Measurements from ENCODE around the gene DDR1. TPM values are rescaled to one million over a fixed set of nuclear protein-coding genes. Genes with fewer than 3 reads are reported as not detected.
"Not testable (repeated sequence)": the region's sequence is repeated elsewhere in the genome, so short reads cannot be mapped to it uniquely, and the experiment has no call there.

Gene DDR1
- 457 TPM for total RNA-seq

DNA sequence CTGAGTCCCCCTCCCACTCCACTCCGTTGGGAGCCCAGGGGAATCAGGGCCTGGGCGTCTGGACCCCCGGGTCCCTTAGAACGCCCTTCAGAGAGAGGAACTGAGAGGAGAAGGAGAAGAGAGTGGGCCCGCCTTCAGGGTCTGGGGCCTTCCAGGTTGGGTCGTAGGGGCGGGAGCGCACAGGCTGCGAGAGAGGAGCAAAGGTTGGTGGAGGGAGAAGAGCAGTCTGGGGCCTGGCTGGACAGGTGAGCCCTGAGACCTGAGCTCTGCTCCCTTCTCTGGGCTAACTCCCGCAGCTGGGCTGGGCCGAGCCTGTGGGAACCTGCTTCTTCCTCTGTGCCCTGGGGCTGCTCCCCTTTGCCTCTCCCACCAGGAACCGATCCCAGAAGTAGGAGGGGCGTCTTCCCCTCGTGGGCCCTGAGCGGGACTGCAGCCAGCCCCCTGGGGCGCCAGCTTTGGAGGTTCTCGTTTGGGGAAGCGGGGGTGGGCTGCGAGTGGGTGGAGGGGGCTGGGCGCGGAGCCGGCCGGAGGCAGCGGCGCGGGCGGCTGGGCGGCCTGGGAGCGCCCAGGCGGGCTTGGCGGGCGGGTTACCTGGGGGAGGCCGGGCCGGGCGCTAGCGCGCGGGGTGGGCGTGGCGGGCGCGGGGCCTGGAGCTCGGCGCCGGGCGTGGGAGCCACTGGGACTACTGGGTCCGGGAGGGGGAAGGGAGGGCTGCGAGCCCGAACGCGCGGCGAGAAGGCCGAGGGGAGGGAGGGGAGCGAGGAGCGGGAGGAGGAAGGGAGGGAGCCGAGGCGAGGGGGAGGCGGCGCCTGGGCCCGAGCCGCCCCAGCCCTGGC, at the start of gene DDR1:
Gene DDR1 (plus strand): TSS at position 835 of the 836 bp plus-strand sequence. CDS start 4,211 bp downstream, outside the sequence.
- peak; percentile 81 for DNase-seq (ENCODE audit: low spot score)

DNA sequence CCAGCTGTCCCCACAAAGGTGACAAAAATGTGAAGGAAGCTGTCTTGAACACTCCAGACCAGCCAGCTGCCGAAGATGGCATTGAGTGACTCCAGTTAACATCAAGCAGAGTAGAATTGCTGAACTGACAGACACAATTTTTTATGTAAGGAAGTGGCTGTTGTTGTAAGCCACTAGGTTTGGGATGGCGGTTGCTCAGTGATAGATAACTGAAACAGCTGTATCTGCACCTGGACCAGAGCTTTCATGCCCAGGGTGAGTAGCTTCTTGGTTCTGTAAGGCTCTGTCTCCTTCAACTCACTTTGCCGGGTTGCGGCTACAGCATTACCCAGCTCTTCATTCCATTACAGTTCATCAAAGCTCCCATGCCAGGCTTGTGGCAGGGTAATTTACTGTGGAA, 49.7 kb upstream of the DDR1 start:
- no peak for DNase-seq (ENCODE audit: low spot score)

DNA sequence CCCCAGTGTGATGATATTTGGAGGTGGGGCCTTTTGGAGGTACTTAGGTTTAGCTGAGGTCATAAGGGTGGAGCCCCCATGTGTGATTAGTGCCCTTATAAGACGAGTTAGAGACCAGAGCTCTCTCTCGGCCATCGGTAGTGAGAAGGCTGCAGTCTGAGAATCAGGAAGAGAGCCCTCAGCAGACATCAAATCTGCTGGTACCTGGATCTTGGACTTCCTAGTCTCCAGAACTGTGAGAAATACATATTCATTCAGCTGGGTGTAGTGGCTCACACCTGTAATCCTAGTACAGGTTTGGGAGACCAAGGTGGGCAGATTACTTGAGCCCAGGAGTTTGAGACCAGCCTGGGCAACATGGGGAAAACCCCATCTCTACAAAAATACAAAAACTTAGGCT, 48.7 kb upstream of the DDR1 start:
- no peak for DNase-seq (ENCODE audit: low spot score)

DNA sequence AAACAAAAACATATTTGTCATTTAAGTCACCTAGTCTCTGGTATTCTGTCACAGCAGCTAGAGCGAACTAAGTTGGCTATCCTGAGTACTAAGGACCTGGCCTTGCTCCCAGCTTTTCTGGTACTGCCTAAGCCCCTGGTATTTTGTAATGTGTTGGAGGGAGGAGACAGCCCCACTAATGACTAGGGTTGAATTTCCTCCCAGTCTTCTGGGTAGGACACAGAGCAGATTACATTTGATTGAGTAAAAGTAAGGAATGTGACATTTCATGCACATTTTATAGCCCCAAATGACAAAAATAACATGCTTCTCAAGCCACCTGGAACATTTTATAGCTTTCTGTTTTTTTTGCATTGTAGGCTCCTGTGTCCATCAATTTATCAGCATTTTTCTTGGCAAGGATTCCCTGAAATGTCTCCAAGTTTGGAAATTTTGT, 47.9 kb upstream of the DDR1 start:
- DNase-seq (ENCODE audit: low spot score) = no peak

DNA sequence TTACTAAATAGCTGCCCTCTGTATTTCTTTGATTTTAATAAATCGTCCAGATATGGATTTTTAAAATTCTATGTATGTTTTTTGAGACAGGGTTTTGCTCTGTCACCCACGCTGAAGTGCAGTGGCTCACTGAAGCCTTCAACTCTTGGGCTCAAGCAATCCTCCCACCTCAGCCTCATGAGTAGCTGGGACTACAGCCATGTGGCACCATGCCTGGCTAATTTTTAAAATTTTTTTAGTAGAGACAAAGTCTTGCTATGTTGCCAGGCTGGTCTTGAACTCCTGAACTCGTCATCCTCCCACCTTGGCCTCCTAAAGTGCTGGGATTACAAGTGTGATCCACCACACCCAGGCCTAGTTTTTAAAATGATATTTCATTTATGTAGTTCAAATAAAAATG, 47.4 kb upstream of the DDR1 start:
- DNase-seq (ENCODE audit: low spot score) = no peak

DNA sequence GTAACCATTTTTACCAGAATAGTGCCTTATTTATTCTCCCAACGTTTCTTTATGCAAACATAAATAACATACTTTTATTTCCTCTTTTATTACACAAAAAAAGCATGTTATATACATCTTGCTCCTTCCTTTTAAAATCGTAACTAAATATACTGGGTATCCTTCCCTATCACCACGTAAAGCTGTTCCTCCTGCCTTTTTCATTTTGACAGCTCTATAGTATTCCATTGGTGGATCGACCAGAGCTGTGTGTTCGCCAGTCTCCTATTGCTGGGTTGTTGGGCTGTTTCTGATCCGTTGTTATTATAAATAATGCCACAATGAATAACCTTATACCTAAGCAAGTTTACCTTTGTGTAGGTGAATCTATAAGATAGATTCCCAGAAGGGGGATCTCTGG, 46.9 kb upstream of the DDR1 start:
- DNase-seq (ENCODE audit: low spot score) = no peak

DNA sequence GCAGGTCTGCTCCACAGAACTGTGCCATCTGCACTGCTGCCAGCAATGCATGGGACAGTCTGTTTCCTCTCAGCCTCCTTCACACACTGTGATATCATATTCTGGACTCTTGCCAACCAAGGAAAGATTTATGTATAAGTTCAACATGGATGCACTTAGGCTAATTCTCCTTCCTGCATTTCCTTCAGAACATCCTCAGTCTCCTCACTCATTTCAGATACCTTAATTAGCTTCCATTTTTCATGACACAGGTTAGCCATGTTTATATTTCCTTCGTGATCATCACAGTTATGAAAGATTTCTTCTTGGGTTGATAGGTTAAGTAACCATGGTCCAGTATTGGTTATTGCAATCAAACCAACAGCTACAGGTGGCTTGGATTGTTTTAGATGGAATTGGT, 46.4 kb upstream of the DDR1 start:
- DNase-seq (ENCODE audit: low spot score) = no peak

DNA sequence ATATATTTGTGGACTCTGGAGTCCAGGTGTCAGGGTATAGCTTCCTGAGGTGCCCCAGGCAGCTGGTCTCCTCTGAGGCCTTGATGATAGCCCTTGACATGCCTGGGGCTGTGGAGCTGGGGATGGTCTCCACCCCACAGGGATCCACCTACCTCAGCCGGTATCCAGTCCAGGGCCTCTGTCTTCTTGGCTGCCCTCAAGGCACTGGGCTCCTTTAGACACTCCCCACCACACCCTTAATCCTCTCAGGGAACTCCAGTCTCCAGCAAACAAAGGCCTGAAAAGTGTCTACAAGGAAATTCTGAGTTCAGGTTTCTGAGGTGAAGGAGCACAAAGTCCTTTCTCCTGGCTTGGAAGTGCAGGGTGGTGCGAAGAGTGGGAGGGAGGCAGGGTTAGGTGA, 44.6 kb upstream of the DDR1 start:
- DNase-seq (ENCODE audit: low spot score) = peak; percentile 52

DNA sequence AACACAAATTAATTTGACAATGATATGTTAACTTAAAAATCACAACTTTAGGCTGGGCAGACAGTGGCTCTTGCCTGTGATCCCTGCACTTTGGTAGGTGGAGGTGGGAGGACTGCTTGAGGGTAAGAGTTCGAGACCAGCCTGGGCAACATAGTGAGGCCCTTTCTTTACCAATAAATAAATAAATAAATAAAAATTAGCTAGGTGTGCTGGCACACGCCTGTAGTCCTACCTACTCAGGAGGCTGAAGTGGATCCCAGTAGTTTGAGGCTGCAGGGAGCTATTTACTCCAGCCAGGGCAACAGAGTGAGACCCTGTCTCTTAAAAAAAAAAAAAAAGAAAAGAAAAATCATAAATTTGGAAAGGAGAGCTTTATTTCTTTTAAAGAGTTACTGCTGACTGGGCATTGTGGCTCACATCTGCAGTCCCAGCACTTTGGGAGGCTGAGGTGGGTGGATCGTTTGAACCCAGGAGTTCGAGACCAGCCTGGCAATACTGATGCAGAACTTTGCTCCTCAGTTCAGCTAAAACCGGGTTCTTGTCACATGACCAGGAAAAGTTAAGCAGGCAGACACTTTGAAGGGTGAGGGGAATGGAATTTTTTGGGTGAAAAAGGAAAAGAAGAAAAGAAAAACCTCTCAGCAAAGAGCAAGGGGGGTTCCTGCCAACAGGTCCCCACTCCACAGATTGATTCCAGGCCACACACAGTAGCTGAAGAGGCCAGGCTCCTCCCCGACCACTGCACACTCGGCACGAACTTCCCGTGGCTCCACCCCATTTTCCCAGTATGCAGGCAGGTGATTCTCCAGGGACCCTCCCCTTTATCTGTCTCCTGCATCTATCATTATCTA, 44.0 kb upstream of the DDR1 start:
- DNase-seq (ENCODE audit: low spot score) = no peak

DNA sequence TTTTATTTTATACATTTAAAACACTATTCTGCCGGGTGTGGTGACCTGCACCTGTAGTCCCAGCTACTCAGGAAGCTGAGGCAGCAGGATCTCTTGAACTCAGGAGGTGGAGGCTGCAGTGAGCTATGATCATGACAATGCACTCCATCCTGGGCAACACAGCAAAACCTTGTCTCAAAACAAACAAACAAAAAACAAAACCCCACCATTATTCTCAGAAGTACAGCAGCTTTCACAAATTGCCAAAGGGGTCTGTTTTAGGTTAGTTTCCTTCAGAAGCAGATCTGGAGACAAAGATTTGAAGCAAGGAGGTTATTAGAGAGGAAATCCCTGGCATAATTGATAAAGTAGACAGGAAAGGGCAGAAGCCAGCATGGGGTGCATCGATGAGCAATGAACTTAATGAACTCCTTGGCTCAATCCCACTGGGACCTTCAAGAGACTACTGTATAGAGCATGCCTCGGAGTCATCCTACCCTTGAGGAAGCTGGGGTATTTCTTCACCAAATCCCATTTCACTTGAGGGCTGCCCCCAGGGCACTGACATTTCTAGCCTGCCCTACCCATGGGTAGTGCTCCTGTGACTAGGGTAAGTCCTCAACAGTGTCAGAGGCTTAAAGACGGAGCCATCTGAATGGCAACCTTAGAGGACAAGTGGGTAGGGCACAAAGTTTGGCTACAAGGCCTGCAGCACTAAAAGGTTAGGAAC, 43.2 kb upstream of the DDR1 start:
- DNase-seq (ENCODE audit: low spot score) = no peak

DNA sequence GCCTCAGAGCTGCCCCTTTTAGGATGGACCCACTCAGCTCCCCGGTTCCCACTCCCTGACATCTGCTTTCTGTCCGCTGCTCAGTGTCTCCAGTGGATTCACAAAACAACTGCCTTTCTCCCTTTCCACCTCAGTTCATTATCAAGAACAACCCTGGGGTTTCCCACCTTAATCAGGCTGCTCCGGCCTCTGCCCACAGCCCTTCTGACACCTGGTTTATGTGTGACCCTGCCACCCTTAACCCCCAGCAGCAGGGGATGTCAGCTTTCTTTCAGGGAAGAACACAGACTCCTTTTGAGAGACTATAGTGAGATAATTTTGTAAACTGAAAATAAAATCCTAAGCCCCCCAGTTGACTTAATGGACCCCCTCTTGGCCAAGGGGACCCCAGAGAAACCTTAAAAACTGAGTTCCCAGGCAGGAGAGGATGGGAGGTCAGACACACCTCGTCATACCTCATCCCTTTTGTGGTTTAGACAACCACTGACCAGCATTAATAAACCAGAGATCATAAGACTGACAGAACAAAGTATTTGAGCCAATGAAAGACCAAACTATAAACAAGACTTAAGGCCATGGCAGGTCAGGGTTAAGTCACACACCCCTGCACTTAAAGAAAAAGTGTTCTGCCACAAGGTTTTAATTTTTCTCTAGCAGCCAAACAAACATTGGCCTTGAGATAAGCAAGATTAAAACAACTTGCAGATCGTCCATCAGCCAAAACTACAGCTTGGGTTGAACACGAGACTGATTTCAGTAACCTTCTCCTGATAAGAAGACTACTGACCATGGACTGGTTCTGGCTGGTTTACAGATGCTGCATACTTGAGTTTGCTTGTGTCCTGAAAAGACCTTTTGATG, 42.4 kb upstream of the DDR1 start:
- no peak for DNase-seq (ENCODE audit: low spot score)

DNA sequence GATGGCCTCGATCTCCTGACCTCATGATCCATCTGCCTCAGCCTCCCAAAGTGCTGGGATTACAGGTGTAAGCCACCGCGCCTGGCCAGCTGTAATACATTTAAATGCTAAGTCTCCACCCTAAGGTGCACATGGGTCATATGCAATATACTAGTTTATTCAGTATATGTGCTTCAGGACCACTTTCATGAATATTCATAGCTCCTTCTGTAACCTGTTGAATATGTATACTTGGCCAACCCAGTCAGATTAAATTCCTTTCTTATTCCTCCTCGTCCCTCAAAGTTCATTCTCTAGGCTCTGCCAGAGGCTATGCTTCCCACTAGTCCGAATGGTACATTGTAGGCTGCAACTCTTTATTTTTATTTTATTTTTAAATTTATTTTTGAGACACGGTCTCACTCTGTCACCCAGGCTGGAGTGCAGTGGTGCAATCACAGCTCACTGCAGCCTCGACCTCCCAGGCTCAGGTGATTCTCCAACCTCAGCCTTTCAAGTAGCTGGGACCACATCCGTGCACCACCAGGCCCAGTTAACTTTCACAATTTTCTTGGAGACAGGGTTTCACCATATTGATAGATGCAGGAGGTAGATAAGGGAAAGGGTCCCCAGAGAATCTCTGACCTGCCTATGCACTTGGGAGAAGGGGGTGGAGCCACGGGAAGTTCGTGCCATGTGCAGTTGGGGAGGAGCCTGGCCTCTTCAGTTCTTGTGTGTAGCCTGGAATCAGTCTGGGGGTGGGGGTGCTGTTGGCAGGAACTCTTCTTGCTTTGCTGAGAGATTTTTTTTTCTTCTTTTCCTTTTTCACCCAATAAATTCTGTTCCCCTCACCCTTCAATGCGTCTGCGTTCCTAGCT, 41.3 kb upstream of the DDR1 start:
- DNase-seq (ENCODE audit: low spot score) = no peak

DNA sequence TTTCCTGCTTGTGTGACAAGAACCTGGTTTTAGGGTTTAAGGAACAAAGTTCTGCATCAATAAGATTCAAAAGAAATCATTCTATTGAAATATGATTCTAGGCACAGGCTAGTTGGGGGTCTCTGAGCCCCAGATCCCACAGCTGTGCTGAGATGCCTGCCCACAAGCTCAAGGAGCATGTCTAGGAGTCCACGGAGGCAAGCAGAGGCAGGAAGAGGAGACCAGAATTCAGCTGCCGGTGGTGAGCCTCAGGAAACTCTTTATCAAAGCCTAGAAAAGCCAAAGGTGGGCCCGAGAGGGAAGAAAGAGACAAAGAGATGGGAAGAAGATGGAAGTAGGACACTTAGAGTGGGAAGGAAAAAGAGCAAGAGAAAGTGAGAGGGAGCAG, 40.7 kb upstream of the DDR1 start:
- no peak for DNase-seq (ENCODE audit: low spot score)

DNA sequence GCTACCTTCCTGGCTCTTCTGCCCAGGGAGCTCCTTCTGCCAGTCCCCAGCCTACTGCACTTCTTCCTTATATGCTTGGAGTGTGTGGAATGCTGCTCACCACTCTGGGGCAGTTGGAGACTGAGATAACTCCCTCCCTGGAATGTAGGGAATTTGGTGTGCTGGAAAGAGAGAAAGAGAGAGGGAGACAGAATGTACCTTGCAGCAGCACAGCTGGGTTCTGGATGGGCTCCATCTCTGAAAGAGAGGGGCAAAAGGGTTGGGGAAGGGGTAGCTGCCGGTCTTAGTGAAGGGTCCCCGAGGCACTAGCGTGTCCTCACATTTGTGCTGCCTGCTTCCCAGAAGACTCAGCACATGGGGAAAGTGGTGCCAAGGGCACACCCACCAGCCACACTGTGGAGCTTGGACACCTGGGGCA, 40.2 kb upstream of the DDR1 start:
- DNase-seq (ENCODE audit: low spot score) = no peak

DNA sequence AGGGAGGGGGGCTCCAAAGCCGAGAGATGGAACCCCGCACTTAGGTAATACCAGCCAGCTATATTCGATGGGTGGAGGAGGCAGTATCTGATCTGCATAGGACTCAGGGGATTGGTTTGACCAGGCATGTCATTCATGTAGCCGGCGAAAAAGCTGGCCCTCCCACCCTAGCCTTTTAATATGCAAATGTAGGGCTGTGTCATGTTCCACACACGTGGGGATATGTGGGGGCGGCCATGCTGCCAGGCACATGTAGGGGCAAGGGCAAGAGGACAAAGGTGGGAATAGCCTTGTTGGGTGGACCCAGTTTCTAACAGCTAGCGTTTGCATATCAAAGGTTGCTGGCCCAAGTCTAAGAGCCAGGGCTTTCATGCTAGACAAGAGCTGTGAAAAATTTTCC, 39.1 kb upstream of the DDR1 start:
- DNase-seq (ENCODE audit: low spot score) = no peak

DNA sequence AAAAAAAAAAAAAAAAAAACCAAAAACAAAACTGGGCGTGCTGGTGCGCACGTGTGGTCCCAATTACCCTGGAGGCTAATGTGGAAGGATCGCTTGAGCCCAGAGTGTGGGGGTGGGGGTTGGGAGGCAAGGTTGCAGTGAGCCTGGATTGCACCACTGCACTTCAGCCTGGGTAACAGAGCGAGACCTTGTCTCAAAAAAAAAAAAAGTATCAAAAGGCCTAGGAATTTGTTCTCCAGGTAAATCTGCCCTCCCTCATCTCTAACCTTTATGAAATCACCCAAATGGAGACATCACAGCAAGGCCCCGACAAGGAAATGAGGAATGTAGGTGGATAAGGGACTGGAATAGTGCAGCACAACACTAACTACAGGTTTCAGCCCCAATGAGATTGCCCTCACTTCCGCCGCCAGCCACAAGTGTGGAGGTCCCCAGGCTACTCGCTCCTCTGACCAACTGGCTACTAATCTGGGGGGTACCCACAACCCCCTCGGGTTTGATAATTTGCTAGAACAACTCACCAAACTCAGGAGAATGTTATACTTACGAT, 36.8 kb upstream of the DDR1 start:
- no peak for DNase-seq (ENCODE audit: low spot score)

DNA sequence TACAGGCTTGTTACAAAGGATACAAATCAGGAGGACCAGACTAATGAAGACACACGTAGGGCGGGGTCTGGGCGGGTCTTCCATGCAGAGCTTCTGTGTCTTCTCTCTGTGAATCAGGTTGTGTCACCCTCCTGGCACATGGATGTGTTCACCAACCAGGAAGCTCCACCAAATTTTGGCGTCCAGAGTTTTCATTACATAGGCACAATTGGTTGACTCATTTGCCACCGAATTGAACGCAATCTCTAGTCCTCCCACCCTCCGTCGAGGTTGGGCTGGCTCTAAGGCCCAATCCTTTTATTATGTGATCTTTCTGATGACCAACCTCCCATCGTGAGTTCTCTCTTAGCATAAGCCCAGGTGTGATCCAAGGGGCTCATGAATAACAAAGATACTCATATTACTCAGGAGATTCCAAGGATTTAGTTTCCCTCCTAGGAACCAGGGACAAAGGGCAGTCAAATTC, 36.3 kb upstream of the DDR1 start:
- no peak for DNase-seq (ENCODE audit: low spot score)

DNA sequence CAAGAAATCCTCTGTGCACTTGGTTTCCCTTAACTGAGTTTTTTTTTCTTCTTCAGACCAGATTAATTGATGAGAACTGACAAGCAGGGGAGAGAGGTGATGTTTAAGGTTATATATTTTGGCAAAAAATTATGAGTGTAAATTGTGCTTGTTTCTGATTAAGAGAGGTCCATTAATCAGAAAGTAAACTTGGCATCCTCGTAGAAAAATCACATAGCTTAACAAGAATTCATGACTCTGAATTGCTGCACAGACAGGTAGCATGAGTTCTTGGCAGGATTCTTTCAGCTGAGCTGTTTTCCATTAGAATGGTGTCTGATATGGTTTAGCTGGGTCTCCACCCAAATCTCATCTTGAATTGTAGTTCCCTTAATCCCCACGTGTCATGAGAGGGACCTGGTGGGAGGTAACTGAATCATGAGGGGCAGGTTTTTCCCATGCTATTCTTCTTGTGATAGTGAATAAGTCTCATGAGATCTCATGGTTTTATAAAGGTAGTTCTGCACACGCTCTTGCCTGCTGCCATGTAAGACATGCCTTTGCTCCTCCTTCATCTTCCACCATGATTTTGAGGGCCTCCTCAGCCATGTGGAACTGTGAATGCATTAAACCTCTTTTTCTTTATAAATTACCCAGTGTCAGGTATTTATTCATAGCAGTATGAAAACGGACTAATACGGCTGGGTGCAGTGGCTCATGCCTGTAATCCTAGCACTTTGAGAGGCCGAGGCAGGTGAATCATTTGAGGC, 34.2 kb upstream of the DDR1 start:
- DNase-seq (ENCODE audit: low spot score) = no peak

DNA sequence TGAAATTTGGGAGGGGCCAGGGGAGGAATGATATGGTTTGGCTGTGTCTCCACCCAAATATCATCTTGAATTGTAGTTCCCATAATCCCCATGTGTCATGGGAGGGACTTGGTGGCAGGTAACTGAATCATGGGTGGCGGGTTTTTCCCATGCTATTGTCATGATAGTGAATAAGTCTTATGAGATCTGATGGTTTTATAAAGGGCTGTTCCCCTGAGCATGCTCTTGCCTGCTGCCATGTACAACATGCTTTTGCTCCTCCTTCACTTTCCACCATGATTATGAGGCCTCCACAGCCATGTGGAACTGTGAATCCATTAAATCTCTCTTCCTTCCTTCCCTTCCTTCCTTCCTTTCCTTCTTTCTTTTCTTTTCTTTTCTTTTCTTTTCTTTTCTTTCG, 31.9 kb upstream of the DDR1 start:
- DNase-seq (ENCODE audit: low spot score) = not testable (repeated sequence)

All from mucosa of gallbladder (tissue), 1 donor.